HG03442 (cell line): ENCODE measurements around the gene AP4B1.
A peak's percentile ranks its signal among the peaks of the same experiment; 100 is the strongest.
"Not testable (repeated sequence)": the region's sequence is repeated elsewhere in the genome, so short reads cannot be mapped to it uniquely, and the experiment has no call there.

Experiments used
- ATAC-seq: cut with Tn5 transposase; IDR thresholded peaks from one replicate; pipeline ENCODE4 v1.9.1; 2021; ENCODE audit warnings: mild to moderate bottlenecking, moderate library complexity; ENCODE audit not compliant: unreplicated experiment

The AP4B1 gene

DNA sequence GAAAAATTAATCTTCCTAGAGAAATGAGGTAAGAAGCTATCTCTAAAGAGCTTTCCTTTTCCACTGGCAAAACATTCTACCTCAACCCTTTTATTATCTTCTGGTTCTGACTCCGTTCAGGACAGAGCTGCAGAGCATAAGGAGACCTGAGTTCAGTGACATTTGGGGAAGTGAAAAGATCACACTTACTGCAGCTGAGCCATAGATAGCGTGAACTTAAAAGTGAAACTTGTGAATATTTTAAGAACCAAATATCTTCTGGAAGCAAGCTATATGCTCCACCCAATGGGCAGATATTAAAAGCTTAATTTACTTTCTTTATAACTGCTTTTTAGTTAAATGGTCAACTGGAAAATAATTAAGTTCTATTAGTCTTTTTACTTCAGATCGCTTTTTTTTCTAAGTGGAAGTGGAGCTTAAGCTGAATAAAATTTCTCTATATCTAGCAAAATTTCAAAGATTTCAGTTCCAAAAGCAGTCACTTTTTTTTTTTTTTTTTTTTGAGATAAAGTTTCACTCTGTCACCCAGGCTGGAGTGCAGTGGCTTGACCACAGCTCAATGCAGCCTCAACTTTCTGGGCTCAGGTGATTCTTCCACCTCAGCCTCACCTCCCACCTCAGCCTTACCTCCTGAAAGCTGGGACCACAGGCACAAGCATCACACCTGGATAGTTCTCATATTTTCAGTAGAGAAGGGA, 45.0 kb downstream of the AP4B1 start:
- peak; percentile 90 for ATAC-seq

DNA sequence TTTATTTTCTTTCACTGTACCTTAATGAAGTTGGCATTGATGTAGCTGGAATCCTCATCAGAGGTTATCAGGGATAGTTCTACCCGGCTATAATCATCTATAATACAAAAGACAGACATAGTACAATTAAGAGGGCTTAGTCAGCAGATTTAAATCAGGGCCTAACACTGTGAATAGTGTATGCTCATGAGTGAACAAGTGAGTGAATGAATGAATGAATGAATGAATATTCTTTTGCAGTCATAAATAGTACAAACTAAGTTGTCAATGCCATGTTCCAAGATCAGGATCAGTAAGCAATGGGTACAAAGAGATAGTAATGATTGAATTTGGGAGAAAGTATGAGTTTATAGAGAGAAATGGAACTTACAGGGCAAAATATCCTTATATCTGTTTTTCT, 45.6 kb downstream of the AP4B1 start:
- no peak for ATAC-seq

DNA sequence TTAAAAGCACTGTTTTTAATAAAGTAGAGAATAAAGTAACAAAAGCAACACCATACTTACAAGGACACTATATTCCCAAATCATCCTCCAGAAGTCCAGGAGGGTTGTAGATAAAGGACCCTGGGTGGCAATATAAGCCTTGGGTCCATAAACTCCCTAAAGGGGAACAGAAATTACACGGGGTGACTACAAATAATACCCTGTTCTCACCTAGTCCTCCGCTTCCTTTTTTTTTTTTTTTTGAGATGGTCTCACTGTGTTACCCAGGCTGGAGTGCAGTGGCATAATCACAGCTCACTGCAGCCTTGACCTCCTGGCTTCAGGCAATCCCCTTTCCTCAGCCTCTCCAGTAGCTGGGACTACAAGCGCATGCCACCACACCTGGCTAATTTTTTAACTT, 46.2 kb downstream of the AP4B1 start:
- ATAC-seq = peak; percentile 27

DNA sequence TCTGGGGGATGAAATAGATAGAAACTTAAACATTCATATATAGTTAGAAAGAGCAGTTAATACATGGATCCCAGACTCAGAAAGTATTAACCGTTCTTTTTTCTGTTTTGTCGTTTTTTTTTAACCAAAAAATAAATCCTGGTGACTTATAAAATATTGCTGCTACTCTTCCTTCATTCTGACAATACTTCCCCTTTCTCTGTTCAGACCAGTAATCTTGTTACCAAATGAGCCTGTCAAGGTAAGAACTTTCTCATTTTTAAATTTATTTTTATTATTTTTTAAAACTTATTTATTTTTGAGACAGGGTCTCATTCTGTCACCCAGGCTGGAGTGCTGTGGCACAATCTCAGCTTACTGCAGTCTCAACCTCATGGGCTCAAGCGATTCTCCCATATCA, 46.8 kb downstream of the AP4B1 start:
- no peak for ATAC-seq

DNA sequence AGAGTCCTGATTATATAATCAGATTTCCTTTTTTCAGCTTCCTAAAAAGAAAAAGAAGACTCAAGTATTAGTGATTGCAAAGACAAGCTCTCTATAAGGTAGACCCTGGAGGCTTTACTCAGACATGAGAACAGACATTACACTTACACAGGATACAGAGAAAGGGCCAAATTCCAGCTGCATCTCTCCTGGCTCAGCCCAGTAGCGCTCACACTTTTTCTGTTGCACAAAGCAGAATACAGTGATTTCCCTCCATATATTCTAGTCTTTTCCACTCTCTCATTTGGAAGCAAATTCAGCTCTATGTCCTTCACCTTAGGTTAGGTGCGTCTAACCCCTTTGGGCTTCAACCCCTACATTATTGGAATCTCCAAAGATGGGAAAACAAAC, 48.2 kb downstream of the AP4B1 start:
- ATAC-seq = no peak

DNA sequence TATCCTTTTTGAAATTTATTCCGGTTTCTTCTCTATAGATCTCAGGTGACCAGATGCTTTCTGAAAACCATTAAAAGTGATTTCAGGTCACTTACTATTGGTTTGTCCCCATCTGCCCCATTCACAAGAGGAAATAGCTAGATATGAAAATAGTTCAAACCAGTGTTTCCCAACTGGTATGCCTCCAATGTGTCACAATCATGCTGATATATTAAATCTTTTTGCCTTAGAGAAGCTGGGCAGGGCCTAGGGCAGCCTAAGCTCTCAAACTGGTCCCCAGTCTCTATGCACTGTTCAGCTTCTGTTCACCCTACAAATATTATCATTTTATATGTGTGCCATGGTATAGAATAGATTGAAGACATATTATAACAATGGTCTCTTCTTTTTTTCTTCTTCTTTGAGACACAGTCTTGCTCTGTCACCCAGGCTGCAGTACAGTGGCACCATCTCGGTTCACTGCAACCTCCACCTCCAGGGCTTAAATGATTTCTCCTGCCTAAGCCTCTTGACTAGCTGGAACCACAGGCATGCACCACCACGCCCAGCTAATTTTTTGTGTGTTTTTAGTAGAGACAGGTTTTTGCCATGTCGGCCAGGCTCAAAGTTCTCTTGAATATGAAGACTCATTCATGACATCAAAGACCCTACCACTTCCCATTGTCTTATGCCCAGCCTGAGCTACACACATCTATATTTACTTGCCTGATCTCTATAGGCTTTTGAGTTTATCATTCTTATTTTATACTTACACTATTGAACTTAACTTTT, 48.8 kb downstream of the AP4B1 start:
- ATAC-seq = no peak

DNA sequence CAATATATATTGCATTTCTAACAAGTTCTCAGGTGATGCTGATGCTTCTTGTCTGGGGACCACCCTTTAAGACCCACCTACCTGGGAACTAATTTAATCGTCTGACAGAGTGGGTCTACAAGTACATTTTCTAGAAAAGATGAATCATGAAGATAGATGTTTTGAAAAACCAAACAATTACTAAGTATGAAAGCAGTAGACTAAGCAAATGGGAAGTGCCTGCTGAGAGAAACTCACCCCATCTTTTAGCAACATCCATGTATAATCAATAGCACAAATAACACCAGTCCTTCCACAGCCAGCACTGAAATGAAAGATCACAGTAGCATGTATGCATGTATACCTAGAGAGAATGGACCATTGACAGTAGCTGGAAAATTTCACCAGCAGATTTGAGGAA, 50.4 kb downstream of the AP4B1 start:
- ATAC-seq = no peak

DNA sequence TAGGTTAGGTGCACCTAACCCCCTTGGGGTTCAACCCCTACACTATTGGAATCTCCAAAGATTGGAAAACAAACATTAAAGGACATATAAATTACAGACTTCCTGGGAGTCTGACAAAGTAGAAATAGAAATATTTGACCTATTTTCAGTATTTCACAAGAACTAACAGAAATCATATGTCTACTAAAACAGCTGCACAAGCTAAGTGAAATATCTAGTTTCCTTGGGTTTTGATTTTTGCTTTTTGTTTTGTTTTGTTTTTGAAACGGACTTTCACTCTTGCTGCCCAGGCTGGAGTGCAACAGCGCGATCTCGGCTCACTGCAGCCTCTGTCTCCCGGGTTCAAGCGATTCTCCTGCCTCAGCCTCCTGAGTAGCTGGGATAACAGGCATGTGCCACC, 51.9 kb downstream of the AP4B1 start:
- not testable (repeated sequence) for ATAC-seq

DNA sequence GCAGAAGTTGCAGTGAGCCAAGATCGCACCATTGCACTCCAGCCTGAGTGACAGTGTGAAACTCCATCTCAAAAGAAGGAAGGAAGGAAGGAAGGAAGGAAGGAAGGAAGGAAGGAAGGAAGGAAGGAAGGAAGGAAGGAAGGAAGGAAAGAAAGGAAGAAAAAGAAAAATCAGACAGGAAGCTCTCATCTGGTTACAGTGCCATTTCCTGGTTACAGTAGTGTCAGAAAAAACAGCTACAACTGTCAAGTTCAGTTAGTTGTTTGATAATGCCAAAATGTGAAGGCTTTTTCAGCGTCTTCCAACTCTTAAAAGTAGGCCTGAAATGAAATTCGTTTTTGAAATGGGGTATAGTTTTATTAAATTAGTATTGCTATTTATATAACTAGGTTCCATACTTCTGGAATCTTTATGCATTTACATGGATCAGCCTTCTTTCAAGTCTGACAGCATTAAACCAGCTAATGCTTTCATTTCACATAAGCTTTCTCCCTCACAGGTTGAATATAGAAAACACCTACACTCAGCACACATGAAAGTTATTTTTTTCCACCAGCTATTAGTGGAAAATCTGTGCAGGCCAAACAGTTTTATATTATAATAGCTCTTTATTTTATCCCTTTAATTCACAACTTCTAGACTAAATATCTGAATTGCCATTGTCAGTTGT, 54.3 kb downstream of the AP4B1 start:
- ATAC-seq = no peak

DNA sequence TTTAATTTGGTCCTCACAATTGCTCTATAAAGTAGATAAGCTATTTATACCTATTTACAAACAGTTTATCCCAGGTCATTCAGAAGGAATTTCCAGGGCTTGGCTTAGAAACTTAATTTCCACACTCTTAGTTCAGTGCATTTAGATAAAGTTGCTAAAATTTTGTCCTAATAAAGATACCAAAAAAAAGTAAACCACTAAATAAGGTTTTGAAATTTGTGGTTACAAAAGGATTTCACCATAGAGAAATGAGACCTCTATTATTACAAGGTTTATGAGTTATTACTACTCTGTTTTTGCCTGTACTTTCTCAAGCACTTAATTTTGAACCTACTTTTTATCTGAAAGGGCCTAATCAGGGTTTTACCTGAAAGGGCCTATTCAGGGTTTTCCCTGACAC, 55.5 kb downstream of the AP4B1 start:
- no peak for ATAC-seq

DNA sequence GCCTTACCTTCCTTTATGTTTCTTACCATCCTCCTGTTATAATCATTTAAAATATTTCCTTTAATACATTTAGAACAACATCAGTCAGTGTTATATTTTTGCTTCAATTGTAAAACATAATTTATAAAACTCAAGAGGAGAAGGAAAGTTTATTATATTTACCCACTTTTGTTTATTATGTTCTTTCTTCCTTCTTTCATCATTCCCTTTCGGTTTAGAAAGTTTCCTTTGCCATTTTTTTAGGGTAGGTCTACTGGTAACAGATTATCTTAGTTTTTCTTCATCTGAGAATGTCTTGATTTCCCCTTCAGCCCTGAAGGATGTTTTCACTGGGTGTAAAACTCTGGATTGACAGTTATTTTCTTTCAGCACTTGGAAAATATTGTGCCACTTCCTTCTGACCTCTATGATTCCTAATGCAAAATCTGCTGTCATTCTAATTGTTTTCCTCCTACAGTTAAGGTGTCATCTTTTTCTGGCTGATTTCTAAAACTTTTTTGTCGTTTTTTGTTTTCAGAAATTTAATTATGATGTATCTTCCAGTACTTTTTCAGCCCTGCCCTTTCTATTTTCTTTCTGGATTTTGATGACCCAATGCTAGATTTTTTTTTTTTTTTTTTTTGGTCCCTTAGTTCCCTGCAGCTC, 58.1 kb downstream of the AP4B1 start:
- ATAC-seq = no peak
